GM23338 (cell line): ENCODE data around the gene BICC1. TPM values are rescaled to one million over a fixed set of nuclear protein-coding genes. Genes with fewer than 3 reads are reported as not detected.

ENCODE experiments used
- ATAC-seq: fragments of 200-7000 bp; cut with Tn5 transposase; 3 replicates; pipeline ENCODE4 v1.9.1; 2020
- DNase-seq: peaks from one replicate; pipeline ENCODE4 v3.0.0-alpha.2; 2015; ENCODE audit warnings: low spot score
- H2AFZ ChIP-seq: fragments of 200-600 bp; sonication (generic); 2 replicates; pipeline ENCODE4 v1.8.0; 2016; ENCODE audit warnings: antibody characterized with exemption, mild to moderate bottlenecking, moderate library complexity
- H3F3A ChIP-seq: fragments of 200-600 bp; sonication (generic); replicated peaks from 2 replicates; pipeline ENCODE4 v1.8.0; 2017; ENCODE audit warnings: antibody characterized with exemption, mixed run types, low read depth
- H3K27ac ChIP-seq: fragments of 200-600 bp; sonication (generic); 2 replicates; pipeline ENCODE4 v1.6.1; 2016; ENCODE audit warnings: low read depth
- H3K27me3 ChIP-seq: fragments of 200-600 bp; sonication (generic); 2 replicates; pipeline ENCODE4 v1.8.0; 2016; ENCODE audit warnings: mild to moderate bottlenecking, mixed run types, moderate library complexity; ENCODE audit not compliant: insufficient read depth
- H3K36me3 ChIP-seq: fragments of 200-600 bp; sonication (generic); 2 replicates; pipeline ENCODE4 v1.8.0; 2016; ENCODE audit warnings: mild to moderate bottlenecking; ENCODE audit not compliant: insufficient read depth
- H3K4me1 ChIP-seq: fragments of 200-600 bp; sonication (generic); 2 replicates; pipeline ENCODE4 v1.8.0; 2016; ENCODE audit warnings: mild to moderate bottlenecking, moderate library complexity; ENCODE audit not compliant: insufficient read depth
- H3K4me2 ChIP-seq: fragments of 200-600 bp; sonication (generic); 2 replicates; pipeline ENCODE4 v1.7.1; 2017; ENCODE audit warnings: mixed run types
- H3K4me3 ChIP-seq: fragments of 200-600 bp; sonication (generic); 2 replicates; pipeline ENCODE4 v1.6.1; 2016; ENCODE audit warnings: mixed run types
- H3K79me2 ChIP-seq: fragments of 200-600 bp; sonication (generic); replicated peaks from 2 replicates; pipeline ENCODE4 v1.8.0; 2017; ENCODE audit warnings: mild to moderate bottlenecking; ENCODE audit not compliant: insufficient read depth
- H3K9me2 ChIP-seq: fragments of 200-600 bp; sonication (generic); 2 replicates; pipeline ENCODE4 v1.8.0; 2017; ENCODE audit not compliant: insufficient read depth
- H4K20me1 ChIP-seq: fragments of 200-600 bp; sonication (generic); replicated peaks from 2 replicates; pipeline ENCODE4 v1.8.0; 2017; ENCODE audit warnings: mild to moderate bottlenecking; ENCODE audit not compliant: insufficient read depth
- H3K27ac Mint-ChIP-seq: 2 replicates; pipeline ENCODE4 v1.8.0; 2020; ENCODE audit warnings: inconsistent platforms, mild to moderate bottlenecking, moderate library complexity, mixed read lengths
- H3K27me3 Mint-ChIP-seq: 3 replicates; pipeline ENCODE4 v1.8.0; 2022; ENCODE audit warnings: low read depth, mild to moderate bottlenecking, moderate library complexity, mixed read lengths, inconsistent platforms; ENCODE audit not compliant: insufficient read depth, poor library complexity
- H3K36me3 Mint-ChIP-seq: 3 replicates; pipeline ENCODE4 v1.8.0; 2021; ENCODE audit warnings: low read depth, mild to moderate bottlenecking, inconsistent platforms, moderate library complexity, mixed read lengths
- H3K4me1 Mint-ChIP-seq: 3 replicates; pipeline ENCODE4 v1.8.0; 2020; ENCODE audit warnings: mild to moderate bottlenecking, inconsistent platforms, mixed read lengths
- H3K4me3 Mint-ChIP-seq: 3 replicates; pipeline ENCODE4 v1.8.0; 2021; ENCODE audit warnings: moderate library complexity, mild to moderate bottlenecking, inconsistent platforms, mixed read lengths
- H3K9me3 Mint-ChIP-seq: 3 replicates; pipeline ENCODE4 v1.8.0; 2020; ENCODE audit warnings: moderate library complexity, mild to moderate bottlenecking, inconsistent platforms, mixed read lengths
- CREB1 ChIP-seq: fragments of 250-450 bp; sonication (Bioruptor Pico); IDR thresholded peaks from 2 replicates; pipeline ENCODE4 v1.5.0; 2020; ENCODE audit warnings: low read depth, mild to moderate bottlenecking, moderate library complexity
- ETS1 ChIP-seq: IDR thresholded peaks from 2 replicates; pipeline ENCODE4 v1.6.1; 2016; ENCODE audit warnings: antibody characterized with exemption
- EZH2 ChIP-seq: fragments of 200-600 bp; sonication (generic); IDR thresholded peaks from one replicate; pipeline ENCODE4 v1.8.0; 2017; ENCODE audit warnings: antibody characterized with exemption, mild to moderate bottlenecking, low read depth; ENCODE audit not compliant: unreplicated experiment
- EZH2phosphoT487 ChIP-seq: fragments of 200-600 bp; sonication (generic); IDR thresholded peaks from one replicate; pipeline ENCODE4 v1.8.1; 2018; ENCODE audit warnings: antibody characterized with exemption; ENCODE audit not compliant: unreplicated experiment
- JUNB ChIP-seq: IDR thresholded peaks from one replicate; pipeline ENCODE4 v1.6.1; 2016; ENCODE audit warnings: antibody characterized with exemption; ENCODE audit not compliant: unreplicated experiment
- NANOG ChIP-seq: IDR thresholded peaks from 2 replicates; pipeline ENCODE4 v1.6.1; 2016; ENCODE audit warnings: antibody characterized with exemption, borderline replicate concordance
- POLR2AphosphoS5 ChIP-seq: IDR thresholded peaks from 2 replicates; pipeline ENCODE4 v1.6.1; 2016; ENCODE audit warnings: antibody characterized with exemption, low read depth
- STAT1 ChIP-seq: IDR thresholded peaks from one replicate; pipeline ENCODE4 v1.6.1; 2016; ENCODE audit warnings: antibody characterized with exemption; ENCODE audit not compliant: unreplicated experiment
- ZNF114 ChIP-seq: fragments of 250-450 bp; sonication (Bioruptor Pico); IDR thresholded peaks from 2 replicates; pipeline ENCODE4 v1.5.0; 2020; ENCODE audit warnings: mild to moderate bottlenecking, moderate library complexity
- ZNF331 ChIP-seq: fragments of 250-450 bp; sonication (Bioruptor Pico); IDR thresholded peaks from 2 replicates; pipeline ENCODE4 v1.5.0; 2020; ENCODE audit warnings: low read depth, mild to moderate bottlenecking, moderate library complexity
- polyA plus RNA-seq: library from polyadenylated mRNA; unstranded; fragments of >200 nt; fragmentation: Nextera tagmentation; extraction: Ambion mirVana; gene quantifications from 2 replicates; pipeline ENCODE4 v1.2.1, GENCODE V29; 2016
- total RNA-seq: library from RNA; depleted of rRNA; stranded (reverse); fragments of >200 nt; shearing (Covaris generic); gene quantifications from 2 replicates; pipeline ENCODE4 v1.2.3, GENCODE V29; 2014
- TF ChIP-seq, protein P1 (sequence below), 2 experiments: fragments of 200-600 bp in 1 of 2; sonication (generic) in 1 of 2; conservative IDR thresholded peaks; 2 replicates each; pipeline versions ENCODE4 v1.5.1 to v1.6.1; 2016 to 2017; ENCODE audit warnings: antibody characterized with exemption in 2 of 2, low read depth in 2 of 2, mild to moderate bottlenecking in 2 of 2, moderate library complexity in 1 of 2
- TF ChIP-seq, protein P2 (sequence below): IDR thresholded peaks from one replicate; pipeline ENCODE4 v1.6.1; 2018; ENCODE audit warnings: antibody characterized with exemption; ENCODE audit not compliant: unreplicated experiment
- TF ChIP-seq, protein P3 (sequence below): fragments of 250-450 bp; sonication (Bioruptor Pico); IDR thresholded peaks from 2 replicates; pipeline ENCODE4 v1.5.0; 2020; ENCODE audit warnings: mild to moderate bottlenecking, moderate library complexity

The BICC1 gene
- total and polyA plus RNA-seq, 2 experiments from 2014 or later, result 1.3 to 2.2 TPM

GRCh38 chr10:58644311-58644710, 131.6 kb downstream of the BICC1 start:
- H3K27me3 Mint-ChIP-seq, result no peaks in the 10 kb centered on the region
- TF ChIP-seq NANOG, result no peak
- no peak for TF ChIP-seq STAT1
- TF ChIP-seq, protein P1, sequence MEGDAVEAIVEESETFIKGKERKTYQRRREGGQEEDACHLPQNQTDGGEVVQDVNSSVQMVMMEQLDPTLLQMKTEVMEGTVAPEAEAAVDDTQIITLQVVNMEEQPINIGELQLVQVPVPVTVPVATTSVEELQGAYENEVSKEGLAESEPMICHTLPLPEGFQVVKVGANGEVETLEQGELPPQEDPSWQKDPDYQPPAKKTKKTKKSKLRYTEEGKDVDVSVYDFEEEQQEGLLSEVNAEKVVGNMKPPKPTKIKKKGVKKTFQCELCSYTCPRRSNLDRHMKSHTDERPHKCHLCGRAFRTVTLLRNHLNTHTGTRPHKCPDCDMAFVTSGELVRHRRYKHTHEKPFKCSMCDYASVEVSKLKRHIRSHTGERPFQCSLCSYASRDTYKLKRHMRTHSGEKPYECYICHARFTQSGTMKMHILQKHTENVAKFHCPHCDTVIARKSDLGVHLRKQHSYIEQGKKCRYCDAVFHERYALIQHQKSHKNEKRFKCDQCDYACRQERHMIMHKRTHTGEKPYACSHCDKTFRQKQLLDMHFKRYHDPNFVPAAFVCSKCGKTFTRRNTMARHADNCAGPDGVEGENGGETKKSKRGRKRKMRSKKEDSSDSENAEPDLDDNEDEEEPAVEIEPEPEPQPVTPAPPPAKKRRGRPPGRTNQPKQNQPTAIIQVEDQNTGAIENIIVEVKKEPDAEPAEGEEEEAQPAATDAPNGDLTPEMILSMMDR (conservative IDR thresholded peaks at IDR 0.05; ENCODE audit: low read depth in 2 of 2), result no peak
- TF ChIP-seq ZNF331 (CRISPR knock-in tag), result no peak
- TF ChIP-seq EZH2phosphoT487, result no peak
- TF ChIP-seq ZNF114 (CRISPR knock-in tag), result no peak
- TF ChIP-seq, protein P2, sequence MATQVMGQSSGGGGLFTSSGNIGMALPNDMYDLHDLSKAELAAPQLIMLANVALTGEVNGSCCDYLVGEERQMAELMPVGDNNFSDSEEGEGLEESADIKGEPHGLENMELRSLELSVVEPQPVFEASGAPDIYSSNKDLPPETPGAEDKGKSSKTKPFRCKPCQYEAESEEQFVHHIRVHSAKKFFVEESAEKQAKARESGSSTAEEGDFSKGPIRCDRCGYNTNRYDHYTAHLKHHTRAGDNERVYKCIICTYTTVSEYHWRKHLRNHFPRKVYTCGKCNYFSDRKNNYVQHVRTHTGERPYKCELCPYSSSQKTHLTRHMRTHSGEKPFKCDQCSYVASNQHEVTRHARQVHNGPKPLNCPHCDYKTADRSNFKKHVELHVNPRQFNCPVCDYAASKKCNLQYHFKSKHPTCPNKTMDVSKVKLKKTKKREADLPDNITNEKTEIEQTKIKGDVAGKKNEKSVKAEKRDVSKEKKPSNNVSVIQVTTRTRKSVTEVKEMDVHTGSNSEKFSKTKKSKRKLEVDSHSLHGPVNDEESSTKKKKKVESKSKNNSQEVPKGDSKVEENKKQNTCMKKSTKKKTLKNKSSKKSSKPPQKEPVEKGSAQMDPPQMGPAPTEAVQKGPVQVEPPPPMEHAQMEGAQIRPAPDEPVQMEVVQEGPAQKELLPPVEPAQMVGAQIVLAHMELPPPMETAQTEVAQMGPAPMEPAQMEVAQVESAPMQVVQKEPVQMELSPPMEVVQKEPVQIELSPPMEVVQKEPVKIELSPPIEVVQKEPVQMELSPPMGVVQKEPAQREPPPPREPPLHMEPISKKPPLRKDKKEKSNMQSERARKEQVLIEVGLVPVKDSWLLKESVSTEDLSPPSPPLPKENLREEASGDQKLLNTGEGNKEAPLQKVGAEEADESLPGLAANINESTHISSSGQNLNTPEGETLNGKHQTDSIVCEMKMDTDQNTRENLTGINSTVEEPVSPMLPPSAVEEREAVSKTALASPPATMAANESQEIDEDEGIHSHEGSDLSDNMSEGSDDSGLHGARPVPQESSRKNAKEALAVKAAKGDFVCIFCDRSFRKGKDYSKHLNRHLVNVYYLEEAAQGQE, result no peak
- no peak for TF ChIP-seq JUNB
- TF ChIP-seq, protein P3, sequence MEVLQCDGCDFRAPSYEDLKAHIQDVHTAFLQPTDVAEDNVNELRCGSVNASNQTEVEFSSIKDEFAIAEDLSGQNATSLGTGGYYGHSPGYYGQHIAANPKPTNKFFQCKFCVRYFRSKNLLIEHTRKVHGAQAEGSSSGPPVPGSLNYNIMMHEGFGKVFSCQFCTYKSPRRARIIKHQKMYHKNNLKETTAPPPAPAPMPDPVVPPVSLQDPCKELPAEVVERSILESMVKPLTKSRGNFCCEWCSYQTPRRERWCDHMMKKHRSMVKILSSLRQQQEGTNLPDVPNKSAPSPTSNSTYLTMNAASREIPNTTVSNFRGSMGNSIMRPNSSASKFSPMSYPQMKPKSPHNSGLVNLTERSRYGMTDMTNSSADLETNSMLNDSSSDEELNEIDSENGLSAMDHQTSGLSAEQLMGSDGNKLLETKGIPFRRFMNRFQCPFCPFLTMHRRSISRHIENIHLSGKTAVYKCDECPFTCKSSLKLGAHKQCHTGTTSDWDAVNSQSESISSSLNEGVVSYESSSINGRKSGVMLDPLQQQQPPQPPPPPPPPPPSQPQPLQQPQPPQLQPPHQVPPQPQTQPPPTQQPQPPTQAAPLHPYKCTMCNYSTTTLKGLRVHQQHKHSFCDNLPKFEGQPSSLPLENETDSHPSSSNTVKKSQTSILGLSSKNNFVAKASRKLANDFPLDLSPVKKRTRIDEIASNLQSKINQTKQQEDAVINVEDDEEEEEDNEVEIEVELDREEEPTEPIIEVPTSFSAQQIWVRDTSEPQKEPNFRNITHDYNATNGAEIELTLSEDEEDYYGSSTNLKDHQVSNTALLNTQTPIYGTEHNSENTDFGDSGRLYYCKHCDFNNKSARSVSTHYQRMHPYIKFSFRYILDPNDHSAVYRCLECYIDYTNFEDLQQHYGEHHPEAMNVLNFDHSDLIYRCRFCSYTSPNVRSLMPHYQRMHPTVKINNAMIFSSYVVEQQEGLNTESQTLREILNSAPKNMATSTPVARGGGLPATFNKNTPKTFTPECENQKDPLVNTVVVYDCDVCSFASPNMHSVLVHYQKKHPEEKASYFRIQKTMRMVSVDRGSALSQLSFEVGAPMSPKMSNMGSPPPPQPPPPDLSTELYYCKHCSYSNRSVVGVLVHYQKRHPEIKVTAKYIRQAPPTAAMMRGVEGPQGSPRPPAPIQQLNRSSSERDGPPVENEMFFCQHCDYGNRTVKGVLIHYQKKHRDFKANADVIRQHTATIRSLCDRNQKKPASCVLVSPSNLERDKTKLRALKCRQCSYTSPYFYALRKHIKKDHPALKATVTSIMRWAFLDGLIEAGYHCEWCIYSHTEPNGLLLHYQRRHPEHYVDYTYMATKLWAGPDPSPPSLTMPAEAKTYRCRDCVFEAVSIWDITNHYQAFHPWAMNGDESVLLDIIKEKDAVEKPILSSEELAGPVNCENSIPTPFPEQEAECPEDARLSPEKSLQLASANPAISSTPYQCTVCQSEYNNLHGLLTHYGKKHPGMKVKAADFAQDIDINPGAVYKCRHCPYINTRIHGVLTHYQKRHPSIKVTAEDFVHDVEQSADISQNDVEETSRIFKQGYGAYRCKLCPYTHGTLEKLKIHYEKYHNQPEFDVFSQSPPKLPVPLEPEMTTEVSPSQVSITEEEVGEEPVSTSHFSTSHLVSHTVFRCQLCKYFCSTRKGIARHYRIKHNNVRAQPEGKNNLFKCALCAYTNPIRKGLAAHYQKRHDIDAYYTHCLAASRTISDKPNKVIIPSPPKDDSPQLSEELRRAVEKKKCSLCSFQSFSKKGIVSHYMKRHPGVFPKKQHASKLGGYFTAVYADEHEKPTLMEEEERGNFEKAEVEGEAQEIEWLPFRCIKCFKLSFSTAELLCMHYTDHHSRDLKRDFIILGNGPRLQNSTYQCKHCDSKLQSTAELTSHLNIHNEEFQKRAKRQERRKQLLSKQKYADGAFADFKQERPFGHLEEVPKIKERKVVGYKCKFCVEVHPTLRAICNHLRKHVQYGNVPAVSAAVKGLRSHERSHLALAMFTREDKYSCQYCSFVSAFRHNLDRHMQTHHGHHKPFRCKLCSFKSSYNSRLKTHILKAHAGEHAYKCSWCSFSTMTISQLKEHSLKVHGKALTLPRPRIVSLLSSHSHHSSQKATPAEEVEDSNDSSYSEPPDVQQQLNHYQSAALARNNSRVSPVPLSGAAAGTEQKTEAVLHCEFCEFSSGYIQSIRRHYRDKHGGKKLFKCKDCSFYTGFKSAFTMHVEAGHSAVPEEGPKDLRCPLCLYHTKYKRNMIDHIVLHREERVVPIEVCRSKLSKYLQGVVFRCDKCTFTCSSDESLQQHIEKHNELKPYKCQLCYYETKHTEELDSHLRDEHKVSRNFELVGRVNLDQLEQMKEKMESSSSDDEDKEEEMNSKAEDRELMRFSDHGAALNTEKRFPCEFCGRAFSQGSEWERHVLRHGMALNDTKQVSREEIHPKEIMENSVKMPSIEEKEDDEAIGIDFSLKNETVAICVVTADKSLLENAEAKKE (CRISPR knock-in tag), result no peak
- TF ChIP-seq ETS1, result no peak
- TF ChIP-seq EZH2, result no peak
- no peak for TF ChIP-seq CREB1 (CRISPR knock-in tag)
- TF ChIP-seq POLR2AphosphoS5, result no peak
- ATAC-seq, result no peak
- H3K36me3 ChIP-seq, result no peaks in the 10 kb centered on the region
- H4K20me1 ChIP-seq, result no peaks in the 10 kb centered on the region
- no peaks in the 10 kb centered on the region for H3K9me3 Mint-ChIP-seq
- no peak overlapping the region for H3K4me3 ChIP-seq
- peaks cover 5% of the 10 kb centered on the region; the same call in 1 of the 2 replicates for H3K4me1 ChIP-seq
- H3K4me2 ChIP-seq, result no peak overlapping the region
- H3K4me3 Mint-ChIP-seq, result no peak overlapping the region
- H2AFZ ChIP-seq, result peak overlapping the region; percentile 48
- H3K27ac ChIP-seq, result no peak overlapping the region
- no peak for DNase-seq
- H3F3A ChIP-seq, result no peaks in the 10 kb centered on the region
- no peaks in the 10 kb centered on the region for H3K27me3 ChIP-seq
- no peaks in the 10 kb centered on the region for H3K79me2 ChIP-seq
- H3K9me2 ChIP-seq, result no peaks in the 10 kb centered on the region
- H3K4me1 Mint-ChIP-seq, result peaks cover 17% of the 10 kb centered on the region
- H3K36me3 Mint-ChIP-seq, result no peaks in the 10 kb centered on the region
- no peak overlapping the region for H3K27ac Mint-ChIP-seq
